ENCODE results near the gene NCAPH2.

The NCAPH2 gene

DNA sequence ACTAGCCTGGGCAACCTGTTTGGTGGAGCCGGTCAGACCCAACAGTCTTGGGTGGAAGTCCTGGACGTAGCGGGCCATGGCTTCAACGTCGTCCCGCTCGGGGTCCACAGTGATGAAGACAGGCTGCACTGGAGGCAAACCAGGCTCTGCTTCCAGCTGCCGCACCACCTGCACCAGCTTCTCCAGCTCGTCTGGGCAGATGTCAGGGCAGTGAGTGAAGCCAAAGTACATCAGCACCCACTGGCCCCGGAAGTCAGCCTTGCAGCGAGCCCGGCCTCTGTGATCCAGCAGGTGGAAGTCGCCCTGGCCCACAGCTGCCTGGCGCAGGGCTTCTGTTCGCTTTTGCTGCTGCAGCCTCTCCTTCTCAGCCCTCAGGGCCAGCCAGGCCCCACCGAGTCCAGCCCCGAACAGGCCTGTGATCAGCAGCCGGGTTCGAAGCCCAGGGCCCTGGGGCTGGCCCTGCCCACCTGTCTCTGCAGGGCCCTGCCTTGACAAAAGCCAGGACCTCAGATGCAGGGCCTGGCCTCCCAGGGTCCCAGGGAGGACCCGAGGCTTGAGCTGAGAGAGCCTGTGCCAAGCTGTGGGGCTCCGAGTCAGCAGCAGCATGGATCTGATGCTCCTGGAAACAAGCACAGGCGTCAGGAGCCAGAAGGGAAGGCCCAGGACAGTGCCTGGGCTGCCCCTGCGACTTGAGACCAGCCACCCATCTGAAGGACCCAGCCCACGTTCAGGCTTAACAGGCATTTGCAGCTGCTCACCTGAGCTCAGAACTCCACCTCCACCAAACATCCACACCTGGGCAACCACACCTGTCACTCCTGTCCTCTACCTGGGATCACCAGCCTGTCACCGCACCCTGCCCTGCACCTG lies 16.0 kb downstream of the NCAPH2 start:
- ChIA-PET CTCF (interaction anchor here (2.6 to 6.7 kb wide), 4 partner anchors 9 to 40 kb away, joined by 24 to 136 read pairs (median 48); partner anchors contain the start of genes KLHDC7B, LMF2, NCAPH2 and SYCE3), POLR2A (interaction anchor here (4.5 kb wide), 1 partner anchor 16 kb away, joined by 33 read pairs; the partner anchor contains the start of genes LMF2 and NCAPH2)
- DNase-seq (ENCODE audit: extremely low spot score) = no peak
- TF ChIP-seq, protein P1, sequence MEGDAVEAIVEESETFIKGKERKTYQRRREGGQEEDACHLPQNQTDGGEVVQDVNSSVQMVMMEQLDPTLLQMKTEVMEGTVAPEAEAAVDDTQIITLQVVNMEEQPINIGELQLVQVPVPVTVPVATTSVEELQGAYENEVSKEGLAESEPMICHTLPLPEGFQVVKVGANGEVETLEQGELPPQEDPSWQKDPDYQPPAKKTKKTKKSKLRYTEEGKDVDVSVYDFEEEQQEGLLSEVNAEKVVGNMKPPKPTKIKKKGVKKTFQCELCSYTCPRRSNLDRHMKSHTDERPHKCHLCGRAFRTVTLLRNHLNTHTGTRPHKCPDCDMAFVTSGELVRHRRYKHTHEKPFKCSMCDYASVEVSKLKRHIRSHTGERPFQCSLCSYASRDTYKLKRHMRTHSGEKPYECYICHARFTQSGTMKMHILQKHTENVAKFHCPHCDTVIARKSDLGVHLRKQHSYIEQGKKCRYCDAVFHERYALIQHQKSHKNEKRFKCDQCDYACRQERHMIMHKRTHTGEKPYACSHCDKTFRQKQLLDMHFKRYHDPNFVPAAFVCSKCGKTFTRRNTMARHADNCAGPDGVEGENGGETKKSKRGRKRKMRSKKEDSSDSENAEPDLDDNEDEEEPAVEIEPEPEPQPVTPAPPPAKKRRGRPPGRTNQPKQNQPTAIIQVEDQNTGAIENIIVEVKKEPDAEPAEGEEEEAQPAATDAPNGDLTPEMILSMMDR (IDR thresholded peaks at IDR 0.05; ENCODE audit: control extremely low read depth, extremely low read depth, low read depth, missing control alignments) = no peak

DNA sequence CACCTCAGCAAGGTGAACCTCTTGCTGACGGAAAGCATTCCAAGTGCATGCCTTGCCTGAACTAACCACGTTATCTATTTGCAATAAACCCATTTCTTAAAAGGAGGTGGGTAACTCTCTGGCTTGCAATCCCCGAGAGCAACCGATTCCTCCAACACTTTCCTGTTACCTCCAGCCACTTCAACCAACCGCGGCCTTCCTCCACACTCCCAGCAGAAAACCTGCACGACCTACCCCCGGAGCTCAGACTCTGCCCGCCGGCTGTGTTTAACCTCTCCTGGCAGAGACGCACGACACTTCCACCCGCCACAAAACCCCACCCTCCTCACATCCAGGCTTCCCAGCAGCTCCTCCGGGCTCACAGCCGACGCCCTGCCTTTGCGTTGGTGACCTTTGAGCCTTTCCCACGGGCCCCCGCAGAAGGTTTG lies 16.7 kb downstream of the NCAPH2 start:
- TF ChIP-seq, protein P1 (IDR thresholded peaks at IDR 0.05; ENCODE audit: control extremely low read depth, extremely low read depth, low read depth, missing control alignments) = no peak
- no peak for DNase-seq (ENCODE audit: extremely low spot score)
- ChIA-PET POLR2A (interaction anchor here (0.5 to 4.5 kb wide), 4 partner anchors 17 to 45 kb away, joined by 3 to 33 read pairs (median 3); partner anchors contain the start of genes LMF2 and NCAPH2), CTCF (interaction anchor here (1.3 to 6.7 kb wide), 9 partner anchors 9 to 381 kb away, joined by 3 to 136 read pairs (median 24); partner anchors contain the start of genes KLHDC7B, LMF2, NCAPH2 and SYCE3)

GRCh38 chr22:50525104-50525857 lies 17.3 kb downstream of the NCAPH2 start, which contains the start of gene SCO2:
TSS of gene SCO2 (minus strand) at chr22:50525598. CDS start at chr22:50524411, 1,187 bp downstream.
- POLR2A ChIA-PET = interaction anchor here (0.5 to 4.5 kb wide), 12 partner anchors 8 to 235 kb away, joined by 3 to 33 read pairs (median 4); partner anchors contain the start of genes KLHDC7B, LMF2 and NCAPH2
- CTCF ChIA-PET = interaction anchor here (0.8 to 6.7 kb wide), 39 partner anchors 10 to 680 kb away, joined by 3 to 136 read pairs (median 4); partner anchors contain the start of genes HDAC10, KLHDC7B, LMF2 and NCAPH2
- TF ChIP-seq, protein P1 (IDR thresholded peaks at IDR 0.05; ENCODE audit: control extremely low read depth, extremely low read depth, low read depth, missing control alignments) = peak; percentile 64
- peak; percentile 97 for DNase-seq (ENCODE audit: extremely low spot score)

- CTCF ChIA-PET = interaction anchor here (0.8 to 6.7 kb wide), 39 partner anchors 9 to 680 kb away, joined by 3 to 136 read pairs (median 4); partner anchors contain the start of genes HDAC10, KLHDC7B, LMF2 and NCAPH2
- TF ChIP-seq, protein P1 (IDR thresholded peaks at IDR 0.05; ENCODE audit: control extremely low read depth, extremely low read depth, low read depth, missing control alignments) = no peak
- no peak for DNase-seq (ENCODE audit: extremely low spot score)
- POLR2A ChIA-PET = interaction anchor here (0.6 to 4.5 kb wide), 10 partner anchors 9 to 236 kb away, joined by 3 to 33 read pairs (median 6); partner anchors contain the start of genes KLHDC7B, LMF2 and NCAPH2
Observed at GRCh38 chr22:50525858-50526107, 17.8 kb downstream of the NCAPH2 start.

- TF ChIP-seq, protein P1 (IDR thresholded peaks at IDR 0.05; ENCODE audit: control extremely low read depth, extremely low read depth, low read depth, missing control alignments) = peak; percentile 83
- CTCF ChIA-PET = interaction anchor here (0.8 to 6.7 kb wide), 36 partner anchors 9 to 681 kb away, joined by 3 to 136 read pairs (median 4); partner anchors contain the start of genes HDAC10, KLHDC7B, LMF2 and NCAPH2
- peak; percentile 83 for DNase-seq (ENCODE audit: extremely low spot score)
- POLR2A ChIA-PET = interaction anchor here (0.9 to 4.5 kb wide), 8 partner anchors 9 to 43 kb away, joined by 3 to 33 read pairs (median 6); partner anchors contain the start of genes KLHDC7B, LMF2 and NCAPH2
Observed at GRCh38 chr22:50526108-50526833, 18.2 kb downstream of the NCAPH2 start.

Measured in GM10248 (cell line).